ENCODE data around the gene OR4F15.
"Not testable (repeated sequence)": the region's sequence is repeated elsewhere in the genome, so short reads cannot be mapped to it uniquely, and the experiment has no call there.

OR4F15 gene, protein sequence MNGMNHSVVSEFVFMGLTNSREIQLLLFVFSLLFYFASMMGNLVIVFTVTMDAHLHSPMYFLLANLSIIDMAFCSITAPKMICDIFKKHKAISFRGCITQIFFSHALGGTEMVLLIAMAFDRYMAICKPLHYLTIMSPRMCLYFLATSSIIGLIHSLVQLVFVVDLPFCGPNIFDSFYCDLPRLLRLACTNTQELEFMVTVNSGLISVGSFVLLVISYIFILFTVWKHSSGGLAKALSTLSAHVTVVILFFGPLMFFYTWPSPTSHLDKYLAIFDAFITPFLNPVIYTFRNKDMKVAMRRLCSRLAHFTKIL

GRCh38 chr15:101811902-101812301 lies at the start of gene OR4F15:
Gene OR4F15, plus strand, starts transcription at chr15:101812202. Its CDS starts 5,985 bp downstream, at chr15:101818187.
- no peak for DNase-seq

GRCh38 chr15:101764669-101765339 lies 47.2 kb upstream of the OR4F15 start:
- DNase-seq, result not testable (repeated sequence)

DNA sequence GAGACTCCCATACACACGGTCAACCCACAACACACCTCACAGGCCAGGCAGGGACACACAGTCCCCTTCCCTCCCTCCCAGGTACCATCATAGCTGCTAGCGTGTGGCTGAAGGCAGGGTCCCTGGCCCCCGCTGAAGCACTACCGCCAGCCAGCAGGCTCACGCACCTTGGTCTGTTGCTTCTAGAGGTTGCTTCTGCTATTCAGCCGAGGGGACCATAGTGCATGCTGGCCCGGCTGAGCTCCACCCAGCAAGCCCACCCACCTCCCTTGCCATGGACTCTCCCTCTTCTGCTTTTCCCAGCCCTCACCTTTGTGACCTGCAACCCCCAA lies 46.7 kb upstream of the OR4F15 start:
- not testable (repeated sequence) for DNase-seq

DNA sequence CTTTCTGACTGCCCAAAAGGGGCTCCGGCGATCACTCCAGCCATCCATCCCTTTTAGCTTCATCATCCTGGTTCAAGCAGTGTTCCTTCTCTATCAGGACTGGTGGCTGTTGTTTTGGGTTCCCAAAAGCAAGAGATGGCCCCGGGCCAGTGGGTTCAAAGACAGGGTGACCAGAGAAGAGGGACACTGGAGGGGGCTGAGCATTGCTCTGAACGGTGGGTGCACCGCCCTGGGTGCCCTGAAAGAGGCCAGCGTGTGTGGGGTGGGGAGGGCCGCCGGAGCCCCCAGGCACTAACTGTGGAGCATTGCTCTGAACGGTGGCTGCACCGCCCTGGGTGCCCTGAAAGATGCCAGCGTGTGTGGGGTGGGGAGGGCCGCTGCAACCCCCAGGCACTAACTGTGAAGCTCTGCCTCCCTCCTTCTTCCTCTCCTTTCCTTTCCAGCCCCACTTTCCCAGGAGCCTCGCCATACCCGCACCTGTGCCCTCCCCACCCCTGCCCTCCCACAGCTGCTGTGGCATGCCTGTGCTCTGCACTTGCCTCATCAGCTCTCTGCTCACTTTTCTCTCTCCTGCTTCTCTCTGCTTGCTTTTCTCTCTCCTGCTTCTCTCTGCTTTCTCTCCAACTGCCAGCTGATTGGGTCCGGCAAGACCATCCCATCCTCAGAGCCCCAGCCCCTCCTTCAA lies 46.1 kb upstream of the OR4F15 start:
- DNase-seq, result no peak

DNA sequence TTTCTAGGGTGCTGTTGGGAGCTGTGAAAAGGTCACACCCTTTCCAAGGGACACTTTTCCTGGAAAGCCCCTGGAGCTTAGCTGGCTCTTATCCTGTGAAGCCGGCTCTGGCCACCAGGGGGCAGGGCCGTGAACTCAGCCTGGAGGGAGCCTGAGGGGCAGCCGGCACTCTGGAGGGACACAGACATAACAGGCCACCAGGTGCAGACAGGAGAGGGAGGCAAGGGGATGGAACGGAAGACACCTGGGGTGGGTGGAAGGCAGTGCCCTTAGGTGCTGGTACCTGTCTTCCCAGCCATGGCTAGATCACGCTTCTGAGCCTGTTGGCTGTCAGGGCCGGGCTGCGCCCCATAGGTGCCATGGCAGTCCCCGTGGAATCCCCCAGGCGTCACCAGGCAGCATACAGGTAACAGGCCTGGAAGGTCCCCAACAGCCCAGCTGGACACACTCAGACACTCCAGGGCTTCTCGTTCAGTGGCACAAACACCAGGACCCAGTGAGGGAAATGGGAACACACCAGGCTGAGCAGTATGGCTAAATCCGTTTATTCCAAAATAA lies 44.8 kb upstream of the OR4F15 start:
- DNase-seq, result not testable (repeated sequence)

- DNase-seq, result no peak
Measured at GRCh38 chr15:101772921-101773320, 39.1 kb upstream of the OR4F15 start.

DNA sequence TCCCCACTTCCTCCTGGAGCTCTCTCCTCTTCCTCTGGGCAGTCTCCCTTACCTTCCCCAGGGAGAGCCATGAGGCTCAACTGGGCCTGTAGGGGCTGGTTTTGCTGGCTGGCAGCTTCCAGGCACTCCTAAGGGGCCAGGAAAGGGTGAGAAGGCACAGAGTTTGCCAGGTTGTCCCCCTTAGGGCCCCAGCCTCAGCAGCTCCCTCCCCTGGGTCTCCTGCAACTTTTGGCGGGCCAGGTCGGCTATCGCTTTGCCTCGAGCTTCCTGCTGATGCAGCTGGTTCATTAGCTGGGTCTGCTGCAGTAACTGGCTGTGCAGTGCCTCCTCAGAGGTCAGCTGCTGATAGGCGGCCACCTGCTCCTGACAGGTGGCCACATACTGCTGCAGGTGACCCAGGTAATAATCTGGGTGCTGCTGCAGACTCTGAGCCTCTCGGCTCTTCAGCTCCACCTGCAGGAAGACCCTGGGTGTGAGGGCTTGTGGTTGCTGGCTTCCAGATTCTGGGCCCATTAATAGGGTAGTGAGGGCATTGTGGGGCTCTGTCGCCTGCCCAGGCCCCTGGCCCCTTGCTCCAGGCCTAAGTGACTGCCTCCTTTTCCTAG lies 38.4 kb upstream of the OR4F15 start:
- DNase-seq, result no peak

- DNase-seq, result no peak
Measured at GRCh38 chr15:101775136-101775535, 36.9 kb upstream of the OR4F15 start.

DNA sequence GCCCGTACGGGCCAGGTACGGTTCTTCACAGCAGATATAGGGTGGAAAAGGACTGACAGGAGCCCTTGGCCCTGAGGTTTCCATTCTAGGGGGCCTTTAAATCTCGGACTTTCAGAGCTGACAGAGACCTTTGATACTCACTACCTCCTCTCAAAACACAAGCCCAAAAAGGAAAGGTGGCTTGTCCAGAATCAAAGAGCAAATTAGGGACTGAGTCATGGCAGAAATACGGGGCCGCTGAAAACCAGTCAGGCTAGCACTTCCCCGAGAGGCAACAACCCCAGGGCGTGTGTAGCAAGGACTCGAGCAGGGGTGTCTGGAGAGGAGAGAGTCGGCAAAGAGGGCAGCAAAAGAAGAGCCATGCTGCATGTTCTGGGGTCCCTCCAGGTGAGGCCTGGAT lies 33.4 kb upstream of the OR4F15 start:
- not testable (repeated sequence) for DNase-seq

GRCh38 chr15:101780225-101780624 lies 31.8 kb upstream of the OR4F15 start:
- not testable (repeated sequence) for DNase-seq

DNA sequence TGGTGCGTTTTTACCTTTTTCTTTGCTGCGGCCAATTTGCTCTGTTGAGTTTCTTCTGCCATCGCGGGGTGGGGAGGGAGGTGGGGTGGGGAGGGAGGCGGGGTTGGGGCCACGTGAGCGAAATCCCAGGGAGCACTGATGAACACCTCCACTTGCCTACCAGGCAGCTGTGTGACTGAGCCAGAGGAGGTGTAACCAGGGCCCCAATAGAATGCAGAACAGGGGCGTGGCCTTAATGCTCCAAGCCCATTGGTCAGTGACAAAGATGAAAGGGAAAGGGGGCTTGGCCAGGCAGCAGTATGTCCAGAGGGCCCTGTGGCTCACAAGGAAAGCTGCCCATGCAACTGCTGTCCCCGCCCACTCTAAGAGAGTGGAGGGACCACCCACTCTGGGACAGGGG lies 30.1 kb upstream of the OR4F15 start:
- DNase-seq, result no peak

GRCh38 chr15:101784644-101785043 lies 27.4 kb upstream of the OR4F15 start:
- DNase-seq, result no peak

- DNase-seq, result not testable (repeated sequence)
Measured at GRCh38 chr15:101786422-101786821, 25.6 kb upstream of the OR4F15 start.

DNA sequence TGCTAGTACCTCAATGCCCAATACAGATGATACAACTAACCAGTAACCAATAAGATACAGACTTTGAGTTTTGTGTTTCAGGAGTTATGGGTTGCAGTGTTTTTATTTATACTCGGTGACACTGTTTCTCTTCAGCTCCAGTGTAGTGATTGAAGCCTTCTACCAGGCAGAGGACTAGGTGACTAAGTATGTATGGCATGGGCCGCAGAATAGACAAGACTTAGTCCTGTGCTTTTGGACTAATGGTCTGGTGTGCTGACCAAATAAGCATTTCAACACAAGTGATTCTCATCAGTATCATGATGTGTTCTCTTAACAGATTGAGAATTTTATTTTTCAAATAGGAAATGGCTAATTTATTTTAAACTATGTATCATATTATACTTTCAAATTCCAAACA lies 24.0 kb upstream of the OR4F15 start:
- DNase-seq, result not testable (repeated sequence)

DNA sequence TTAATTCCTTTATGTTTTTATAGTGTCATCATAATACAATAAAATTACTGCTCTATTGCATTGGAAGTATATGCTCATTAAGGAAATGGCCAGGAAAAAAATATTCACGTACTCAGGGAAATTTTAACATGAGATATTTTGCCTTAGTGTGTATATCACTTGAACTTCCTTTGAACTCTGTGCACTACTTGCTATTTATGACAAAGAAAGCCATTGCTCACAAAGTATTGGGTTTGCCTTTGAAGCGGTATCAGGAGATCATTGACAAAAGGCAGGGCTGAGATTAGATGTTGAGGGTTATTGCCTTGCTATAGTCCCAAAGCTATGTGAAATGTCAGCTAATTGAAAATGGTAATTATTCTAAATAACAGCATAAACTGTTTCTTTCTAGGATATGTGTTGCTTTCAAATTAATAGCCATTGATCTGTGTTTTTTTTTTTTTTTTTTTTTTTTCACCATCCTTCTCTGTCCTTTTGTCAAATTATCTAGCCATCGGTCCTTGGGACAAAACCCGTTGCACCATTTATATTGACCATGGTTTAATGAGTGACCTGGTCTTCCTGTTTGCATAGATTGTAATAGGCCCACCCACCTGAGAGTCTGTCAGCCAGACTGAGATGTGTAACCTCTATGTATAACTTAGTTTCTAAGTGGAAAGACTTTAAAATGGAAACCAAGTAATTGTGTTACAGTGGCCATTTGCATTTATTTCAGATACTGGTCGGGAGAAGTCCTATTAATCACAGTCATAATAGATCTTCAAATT lies 23.3 kb upstream of the OR4F15 start:
- not testable (repeated sequence) for DNase-seq

DNA sequence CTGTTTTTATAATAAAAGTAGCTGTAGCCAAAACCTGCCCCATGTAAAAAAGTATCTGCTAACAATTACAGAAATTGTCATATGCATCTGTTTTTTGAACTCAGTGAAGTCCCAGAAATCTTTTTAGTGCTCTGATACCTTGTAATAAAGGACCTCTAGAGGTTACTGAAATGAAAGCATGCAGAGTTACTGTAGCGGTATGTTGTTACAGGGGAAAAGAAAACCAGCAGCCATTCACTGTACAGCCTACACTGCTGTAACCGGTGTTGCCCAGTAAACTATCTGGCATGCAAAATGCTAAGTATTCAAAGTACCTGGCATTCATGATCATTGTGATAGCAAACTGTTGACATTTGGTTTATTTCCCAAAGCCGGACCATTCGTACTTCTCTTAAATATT lies 21.3 kb upstream of the OR4F15 start:
- not testable (repeated sequence) for DNase-seq

GRCh38 chr15:101793981-101794380 lies 18.0 kb upstream of the OR4F15 start:
- DNase-seq, result not testable (repeated sequence)

DNA sequence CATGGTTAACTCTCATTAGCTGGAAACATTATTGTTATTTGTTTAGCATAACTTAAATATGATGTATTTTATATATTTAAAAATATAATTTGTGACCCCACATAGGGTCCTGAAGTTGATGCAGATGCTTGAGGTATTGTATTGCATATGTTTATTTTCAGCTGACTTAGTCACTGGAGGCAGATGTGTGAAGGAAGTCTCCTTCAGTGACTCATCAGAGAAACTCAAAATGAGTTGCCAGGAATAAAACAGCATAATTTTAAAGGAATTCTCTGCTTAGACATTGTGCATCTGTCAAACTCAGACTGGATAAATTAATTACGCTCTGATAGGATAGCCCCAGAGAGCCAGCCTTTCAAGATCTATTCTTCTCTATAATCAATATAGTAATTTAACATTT lies 16.5 kb upstream of the OR4F15 start:
- DNase-seq, result no peak

DNA sequence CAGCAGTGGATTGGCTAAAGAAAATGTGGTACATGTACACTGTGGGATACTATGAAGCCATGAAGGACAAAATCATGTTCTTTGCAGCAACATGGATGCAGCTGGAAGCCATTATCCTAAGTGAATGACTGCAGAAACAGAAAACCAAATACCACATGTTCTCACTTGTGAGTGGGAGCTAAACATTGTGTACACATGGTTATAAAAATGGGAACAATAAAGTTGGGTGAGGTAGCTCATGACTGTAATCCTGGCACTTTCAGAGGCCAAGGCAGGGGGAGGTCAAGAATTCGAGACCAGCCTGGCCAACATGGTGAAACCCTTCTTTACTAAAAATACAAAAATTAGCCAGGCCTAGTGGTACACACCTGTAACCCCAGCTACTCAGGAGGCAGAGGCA lies 12.3 kb upstream of the OR4F15 start:
- DNase-seq, result no peak

- no peak for DNase-seq
Measured at GRCh38 chr15:101801048-101801447, 11.0 kb upstream of the OR4F15 start.

DNA sequence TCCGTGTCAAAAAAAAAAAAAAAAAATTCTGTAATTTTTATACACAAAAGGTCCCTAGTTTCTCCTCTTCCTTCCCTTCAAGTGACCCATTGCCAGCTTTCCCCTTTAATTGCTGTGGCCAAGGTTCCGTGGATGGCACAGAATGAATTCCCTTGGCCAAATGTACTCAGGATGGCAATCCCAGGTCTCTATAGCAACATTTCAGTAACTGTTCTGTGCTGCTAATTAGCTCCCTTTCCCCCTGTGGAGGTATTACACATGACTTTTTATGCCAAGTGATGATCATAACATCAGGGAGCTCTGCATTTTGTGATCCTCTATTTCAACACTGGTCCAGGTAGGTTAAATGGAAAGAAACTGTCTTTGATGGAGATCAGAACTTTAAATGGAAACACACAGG lies 8.8 kb upstream of the OR4F15 start, which contains the start of gene OR4F6:
OR4F6 (plus strand) TSS at position 301 of the 400 bp plus-strand sequence. CDS start 2,211 bp downstream, outside the sequence.
- no peak for DNase-seq

DNA sequence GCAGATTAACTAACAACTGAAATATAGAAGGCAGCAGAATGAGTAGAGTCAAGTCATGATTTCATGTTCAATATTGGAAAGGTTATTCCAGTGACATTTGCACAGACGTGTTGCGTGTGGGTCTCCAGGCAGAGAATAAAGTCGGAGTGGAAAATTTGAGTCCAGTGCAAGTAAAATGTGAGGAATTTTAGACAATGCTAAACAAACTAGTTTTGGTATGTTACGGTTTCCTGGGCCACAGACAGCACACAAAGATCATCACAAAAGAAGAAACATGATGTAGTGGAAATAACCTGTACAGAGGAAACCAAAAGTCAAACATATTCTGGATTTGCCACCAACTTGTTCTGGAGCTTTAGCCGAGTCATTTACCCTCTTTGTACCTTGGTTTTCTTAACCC lies 8.3 kb upstream of the OR4F15 start:
- DNase-seq, result no peak
